K562 (cell line): ENCODE data around the gene SPRN. TPM values are rescaled to one million over a fixed set of nuclear protein-coding genes. Genes with fewer than 3 reads are reported as not detected.

ENCODE experiments used
- BCLAF1 ChIP-seq, 2 experiments: fragments of 450-650 bp in 1 of 2; IDR thresholded peaks; 2 replicates each; pipeline ENCODE4 v1.6.1; 2011 to 2017; ENCODE audit warnings: low read depth in 2 of 2, antibody characterized with exemption in 1 of 2, borderline replicate concordance in 1 of 2, low read length in 1 of 2, mild to moderate bottlenecking in 1 of 2, mixed read lengths in 1 of 2; ENCODE audit not compliant: control insufficient read depth in 1 of 2
- CBX3 ChIP-seq, 2 experiments: IDR thresholded peaks; 1 replicate in 1 of 2; 2 replicates in 1 of 2; pipeline ENCODE4 v1.6.1; 2012; ENCODE audit warnings: inconsistent platforms in 2 of 2, low read length in 2 of 2, borderline replicate concordance in 1 of 2, control low read depth in 1 of 2
- CC2D1A ChIP-seq: fragments of 450-650 bp; IDR thresholded peaks from 2 replicates; pipeline ENCODE4 v1.6.1; 2017; ENCODE audit warnings: mild to moderate bottlenecking
- DMBX1 ChIP-seq: fragments of 250-450 bp; sonication (Bioruptor Pico); IDR thresholded peaks from 2 replicates; pipeline ENCODE4 v1.8.0; 2022; ENCODE audit warnings: inconsistent platforms, mild to moderate bottlenecking, moderate library complexity, borderline replicate concordance
- HMGXB4 ChIP-seq: sonication (generic); formaldehyde crosslinking; IDR thresholded peaks from 2 replicates; pipeline ENCODE4 v1.8.1; 2023; ENCODE audit warnings: mild to moderate bottlenecking, missing genetic modification reagents
- HNRNPL ChIP-seq: fragments of 200-400 bp; formaldehyde crosslinking; IDR thresholded peaks from 2 replicates; pipeline ENCODE4 v1.6.1; 2017; ENCODE audit warnings: low read depth, mild to moderate bottlenecking, low read length
- JUN ChIP-seq, 2 experiments: sonication (generic) in 1 of 2; formaldehyde crosslinking in 1 of 2; IDR thresholded peaks; 2 replicates each; pipeline versions ENCODE4 v1.6.1 to v1.8.0; 2012 to 2022; ENCODE audit warnings: borderline replicate concordance in 2 of 2, mild to moderate bottlenecking in 2 of 2, improper control_type of control experiment in 1 of 2, low read depth in 1 of 2, low read length in 1 of 2, missing genetic modification reagents in 1 of 2
- MCM7 ChIP-seq, 2 experiments: fragments of 450-650 bp; IDR thresholded peaks; 2 replicates each; pipeline ENCODE4 v1.6.1; 2016 to 2018
- MLLT1 ChIP-seq, 2 experiments: fragments of 450-650 bp; IDR thresholded peaks; 2 replicates each; pipeline ENCODE4 v1.6.1; 2016
- MYBL2 ChIP-seq, 2 experiments: fragments of 450-650 bp in 1 of 2; sonication (generic) in 1 of 2; formaldehyde crosslinking in 1 of 2; IDR thresholded peaks; 2 replicates each; pipeline versions ENCODE4 v1.6.1 to v1.8.1; 2017 to 2022; ENCODE audit warnings: borderline replicate concordance in 1 of 2, inconsistent platforms in 1 of 2, low read depth in 1 of 2, mild to moderate bottlenecking in 1 of 2, missing genetic modification reagents in 1 of 2, moderate library complexity in 1 of 2
- NCOA1 ChIP-seq: fragments of 450-650 bp; IDR thresholded peaks from 2 replicates; pipeline ENCODE4 v1.6.1; 2016; ENCODE audit warnings: low read depth
- PURB ChIP-seq: sonication (generic); formaldehyde crosslinking; IDR thresholded peaks from 2 replicates; pipeline ENCODE4 v1.9.0; 2021; ENCODE audit warnings: low read depth, mild to moderate bottlenecking, missing genetic modification reagents
- RBM34 ChIP-seq: fragments of 200-400 bp; formaldehyde crosslinking; IDR thresholded peaks from 2 replicates; pipeline ENCODE4 v1.6.1; 2018; ENCODE audit warnings: low read length, borderline replicate concordance; ENCODE audit not compliant: insufficient read depth
- TAF1 ChIP-seq: IDR thresholded peaks from 2 replicates; pipeline ENCODE4 v1.6.1; 2011; ENCODE audit warnings: mild to moderate bottlenecking, low read length, moderate library complexity; ENCODE audit not compliant: insufficient read depth, control insufficient read depth, severe bottlenecking; ENCODE audit errors: extremely low read depth
- TAF7 ChIP-seq: fragments of 450-650 bp; IDR thresholded peaks from 2 replicates; pipeline ENCODE4 v1.6.1; 2016; ENCODE audit warnings: missing genetic modification characterization, missing compliant biosample characterization
- TRIM24 ChIP-seq, 2 experiments: fragments of 450-650 bp; IDR thresholded peaks; 2 replicates each; pipeline ENCODE4 v1.6.1; 2016
- ZNF232 ChIP-seq: sonication (generic); formaldehyde crosslinking; IDR thresholded peaks from 2 replicates; pipeline ENCODE4 v1.8.0; 2022; ENCODE audit warnings: mild to moderate bottlenecking, missing genetic modification reagents
- ZNF449 ChIP-seq: fragments of 250-450 bp; sonication (Bioruptor Pico); IDR thresholded peaks from 2 replicates; pipeline ENCODE4 v1.8.0; 2022; ENCODE audit warnings: moderate library complexity, mild to moderate bottlenecking, inconsistent platforms
- polyA plus RNA-seq, 8 experiments: library from polyadenylated mRNA; depleted of rRNA in 4 of 8; stranded (reverse) in 5 of 8; unstranded in 3 of 8; fragments of >200 nt; fragmentation: Nextera tagmentation in 2 of 8; fragmentation: Illumina TruSeq in 1 of 8; extraction: Ambion mirVana in 2 of 8; extraction: Trizol in 1 of 8; gene quantifications; 2 replicates each; pipeline versions ENCODE4 v1.2.1 to v1.2.3, GENCODE V29; 2011 to 2014; ENCODE audit warnings: inconsistent platforms in 1 of 8, missing spikeins in 1 of 8
- total RNA-seq, 7 experiments: library from RNA; depleted of rRNA in 6 of 7; stranded (reverse); fragments of >200 nt in 6 of 7; fragmentation: Illumina TruSeq in 2 of 7; extraction: Trizol in 2 of 7; gene quantifications; 2 replicates each; pipeline versions ENCODE4 v1.2.1 to v1.2.3, GENCODE V29; 2011 to 2021; ENCODE audit warnings: low replicate concordance in 1 of 7

The SPRN gene
- total and polyA plus RNA-seq, 9 of the 15 experiments (the other 6 are each of a cell fraction or from before 2014, with no cell fraction given) = 0.04 TPM; not detected in 8

GRCh38 chr10:133388236-133388972 lies 36.0 kb downstream of the SPRN start (continued):
- TF ChIP-seq PURB (CRISPR knock-in tag) (no peak), MYBL2 (IDR thresholded peaks at IDR 0.05; ENCODE audit: low read depth) (0 out of 2 replicates have a peak, but pooled peaks have one; percentile 30), MYBL2 (CRISPR knock-in tag; IDR thresholded peaks at IDR 0.05; ENCODE audit: borderline replicate concordance) (no peak), ZNF449 (CRISPR knock-in tag) (no peak), MCM7 (IDR thresholded peaks at IDR 0.05) (0 out of 4 replicates have a peak, but pooled peaks of 1 of the 2 experiments have one; percentile 36), BCLAF1 (IDR thresholded peaks at IDR 0.05; ENCODE audit: borderline replicate concordance in 1 of 2, control insufficient read depth in 1 of 2, low read depth in 2 of 2, low read length in 1 of 2) (peak in 1 of 2 experiments; percentile 43; a peak in 1 of 4 replicates), CBX3 (IDR thresholded peaks at IDR 0.05; ENCODE audit: borderline replicate concordance in 1 of 2, low read length in 2 of 2) (peak in 1 of 2 experiments; percentile 40; a peak in 1 of 3 replicates), NCOA1 (peak; percentile 93), CC2D1A (no peak), TAF1 (peak; percentile 60), MLLT1 (IDR thresholded peaks at IDR 0.05) (0 out of 4 replicates have a peak, but pooled peaks have one; percentile 20 to 36), TAF7 (peak; percentile 66), RBM34 (no peak), HMGXB4 (no peak), ZNF232 (CRISPR knock-in tag) (no peak), JUN (IDR thresholded peaks at IDR 0.05; ENCODE audit: borderline replicate concordance, low read depth, low read length) (no peak), JUN (CRISPR knock-in tag; IDR thresholded peaks at IDR 0.05; ENCODE audit: borderline replicate concordance) (no peak), DMBX1 (CRISPR knock-in tag) (no peak), TRIM24 (IDR thresholded peaks at IDR 0.05) (peak in 1 of 2 experiments; percentile 95; a peak in 2 of 4 replicates), HNRNPL (no peak)
